Esophagus muscularis mucosa (tissue), 3 donors: ENCODE measurements around the gene RAD51B.

Experiments used
- POLR2A ChIP-seq: fragments of 450-650 bp; IDR thresholded peaks from one replicate; pipeline ENCODE4 v1.6.1; 2017; ENCODE audit warnings: antibody characterized with exemption, moderate library complexity, mild to moderate bottlenecking, low read depth
- TF ChIP-seq, protein P1 (sequence below), 3 experiments: fragments of 200-600 bp in 2 of 3; fragments of 450-650 bp in 1 of 3; sonication (generic) in 2 of 3; IDR thresholded peaks; one replicate each; pipeline ENCODE4 v1.5.1; 2017 to 2019; ENCODE audit warnings: antibody characterized with exemption in 3 of 3, mild to moderate bottlenecking in 2 of 3, moderate library complexity in 1 of 3

DNA sequence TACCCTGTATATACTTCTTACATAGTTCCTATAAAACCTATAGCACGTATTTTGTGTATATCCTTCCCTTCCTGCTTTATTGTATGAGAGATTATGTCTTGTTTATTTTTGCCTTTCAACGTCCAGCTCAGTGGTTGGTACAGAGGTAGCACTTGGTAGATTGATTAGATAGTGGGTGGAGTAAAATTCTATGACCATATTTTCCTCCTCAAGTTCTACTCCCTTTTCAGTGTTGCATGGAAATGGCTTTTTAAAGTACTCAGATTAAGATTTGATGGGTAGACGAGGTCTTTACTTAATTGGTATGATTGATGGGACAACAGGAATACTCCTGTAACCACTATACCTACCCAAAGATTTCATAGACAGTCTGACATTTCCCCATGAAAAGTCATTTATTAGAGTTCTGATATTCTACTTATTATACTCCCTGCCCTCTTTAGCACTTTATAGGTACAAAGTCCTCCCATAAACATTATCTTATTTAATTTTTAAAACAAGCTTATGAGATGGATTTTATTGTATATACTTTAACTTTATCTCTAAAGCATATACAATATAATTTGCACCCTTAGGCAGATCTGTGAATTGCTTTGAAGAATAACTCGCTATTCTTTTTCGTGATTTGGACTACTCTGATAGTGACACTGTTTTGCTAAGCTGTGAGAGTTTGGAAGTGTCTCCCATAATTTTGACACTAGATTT, 348.0 kb downstream of the RAD51B start:
- TF ChIP-seq, protein P1, sequence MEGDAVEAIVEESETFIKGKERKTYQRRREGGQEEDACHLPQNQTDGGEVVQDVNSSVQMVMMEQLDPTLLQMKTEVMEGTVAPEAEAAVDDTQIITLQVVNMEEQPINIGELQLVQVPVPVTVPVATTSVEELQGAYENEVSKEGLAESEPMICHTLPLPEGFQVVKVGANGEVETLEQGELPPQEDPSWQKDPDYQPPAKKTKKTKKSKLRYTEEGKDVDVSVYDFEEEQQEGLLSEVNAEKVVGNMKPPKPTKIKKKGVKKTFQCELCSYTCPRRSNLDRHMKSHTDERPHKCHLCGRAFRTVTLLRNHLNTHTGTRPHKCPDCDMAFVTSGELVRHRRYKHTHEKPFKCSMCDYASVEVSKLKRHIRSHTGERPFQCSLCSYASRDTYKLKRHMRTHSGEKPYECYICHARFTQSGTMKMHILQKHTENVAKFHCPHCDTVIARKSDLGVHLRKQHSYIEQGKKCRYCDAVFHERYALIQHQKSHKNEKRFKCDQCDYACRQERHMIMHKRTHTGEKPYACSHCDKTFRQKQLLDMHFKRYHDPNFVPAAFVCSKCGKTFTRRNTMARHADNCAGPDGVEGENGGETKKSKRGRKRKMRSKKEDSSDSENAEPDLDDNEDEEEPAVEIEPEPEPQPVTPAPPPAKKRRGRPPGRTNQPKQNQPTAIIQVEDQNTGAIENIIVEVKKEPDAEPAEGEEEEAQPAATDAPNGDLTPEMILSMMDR (IDR thresholded peaks at IDR 0.05), result no peak
- no peak for TF ChIP-seq POLR2A
